GM10248 (cell line): Measurements from ENCODE around the gene UQCRHL.

Experiments
- CTCF ChIA-PET: fragments of 300-600 bp; sonication (Branson Sonifier 250); formaldehyde crosslinking; extraction: SDS; loops from one replicate; lab custom pipeline; 2021; ENCODE audit warnings: antibody characterized with exemption; lab: Yijun Ruan, JAX
- POLR2A ChIA-PET: fragments of 350-650 bp; sonication (Branson Sonifier 250); formaldehyde crosslinking; extraction: SDS; loops from one replicate; lab custom pipeline; 2020; ENCODE audit warnings: antibody characterized with exemption; lab: Yijun Ruan, JAX
- DNase-seq: peaks from one replicate; pipeline ENCODE4 v3.0.0; 2012; ENCODE audit errors: extremely low spot score
- TF ChIP-seq, protein P1 (sequence below): IDR thresholded peaks from 2 replicates; pipeline ENCODE4 v1.5.1; 2012; ENCODE audit warnings: mild to moderate bottlenecking, low read depth; ENCODE audit errors: extremely low read depth, missing control alignments, control extremely low read depth

The UQCRHL gene

DNA sequence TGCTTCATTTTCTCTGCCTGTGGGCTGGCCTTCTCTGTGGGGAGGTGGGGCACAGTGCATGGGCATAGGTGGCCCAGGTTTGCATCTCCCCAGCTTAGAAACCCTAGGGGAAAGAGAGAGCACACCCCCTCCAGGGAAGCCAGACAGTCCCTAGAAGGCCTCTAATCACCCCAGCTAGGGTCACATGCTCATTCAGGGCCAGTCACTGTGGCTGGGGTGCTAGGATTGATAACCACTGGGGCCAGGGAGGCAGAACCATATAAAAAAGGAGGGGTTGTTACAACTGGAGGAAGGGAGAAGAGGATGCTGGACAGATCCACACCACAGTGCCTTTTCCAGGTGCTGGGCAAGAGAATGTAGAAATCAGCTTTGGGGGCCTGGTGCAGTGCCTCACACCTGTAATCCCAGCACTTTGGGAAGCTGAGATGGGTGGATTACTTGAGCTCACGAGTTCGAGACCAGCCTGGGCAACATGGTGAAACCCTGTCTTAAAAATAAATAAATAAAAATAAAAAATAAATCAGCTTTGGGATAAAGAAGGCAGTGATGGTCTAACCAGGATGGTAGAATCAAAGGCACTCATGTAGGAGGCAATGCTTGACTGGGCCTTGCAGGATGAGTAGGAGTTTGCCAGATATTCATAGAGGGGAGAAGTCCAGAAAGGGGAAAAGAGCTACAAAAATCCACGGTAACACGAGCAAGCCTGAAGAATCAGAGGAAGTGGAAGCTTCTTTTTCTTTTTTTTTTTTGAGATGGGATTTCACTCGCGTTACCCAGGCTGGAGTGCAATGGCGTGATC lies 29.3 kb downstream of the UQCRHL start:
- ChIA-PET CTCF (interaction anchor here (0.6 to 1.1 kb wide), 3 partner anchors 9 to 14 kb away, joined by 3 to 4 read pairs (median 3); no protein-coding TSS in a partner anchor), POLR2A (no interaction called here)
- no peak for DNase-seq
- TF ChIP-seq, protein P1, sequence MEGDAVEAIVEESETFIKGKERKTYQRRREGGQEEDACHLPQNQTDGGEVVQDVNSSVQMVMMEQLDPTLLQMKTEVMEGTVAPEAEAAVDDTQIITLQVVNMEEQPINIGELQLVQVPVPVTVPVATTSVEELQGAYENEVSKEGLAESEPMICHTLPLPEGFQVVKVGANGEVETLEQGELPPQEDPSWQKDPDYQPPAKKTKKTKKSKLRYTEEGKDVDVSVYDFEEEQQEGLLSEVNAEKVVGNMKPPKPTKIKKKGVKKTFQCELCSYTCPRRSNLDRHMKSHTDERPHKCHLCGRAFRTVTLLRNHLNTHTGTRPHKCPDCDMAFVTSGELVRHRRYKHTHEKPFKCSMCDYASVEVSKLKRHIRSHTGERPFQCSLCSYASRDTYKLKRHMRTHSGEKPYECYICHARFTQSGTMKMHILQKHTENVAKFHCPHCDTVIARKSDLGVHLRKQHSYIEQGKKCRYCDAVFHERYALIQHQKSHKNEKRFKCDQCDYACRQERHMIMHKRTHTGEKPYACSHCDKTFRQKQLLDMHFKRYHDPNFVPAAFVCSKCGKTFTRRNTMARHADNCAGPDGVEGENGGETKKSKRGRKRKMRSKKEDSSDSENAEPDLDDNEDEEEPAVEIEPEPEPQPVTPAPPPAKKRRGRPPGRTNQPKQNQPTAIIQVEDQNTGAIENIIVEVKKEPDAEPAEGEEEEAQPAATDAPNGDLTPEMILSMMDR = no peak

GRCh38 chr1:15775706-15776105 lies 31.7 kb downstream of the UQCRHL start:
- POLR2A ChIA-PET = no interaction called here
- TF ChIP-seq, protein P1 = no peak
- CTCF ChIA-PET = interaction anchor here (0.8 to 2.4 kb wide), 4 partner anchors 8 to 20 kb away, joined by 3 to 12 read pairs (median 5); no protein-coding TSS in a partner anchor
- no peak for DNase-seq

DNA sequence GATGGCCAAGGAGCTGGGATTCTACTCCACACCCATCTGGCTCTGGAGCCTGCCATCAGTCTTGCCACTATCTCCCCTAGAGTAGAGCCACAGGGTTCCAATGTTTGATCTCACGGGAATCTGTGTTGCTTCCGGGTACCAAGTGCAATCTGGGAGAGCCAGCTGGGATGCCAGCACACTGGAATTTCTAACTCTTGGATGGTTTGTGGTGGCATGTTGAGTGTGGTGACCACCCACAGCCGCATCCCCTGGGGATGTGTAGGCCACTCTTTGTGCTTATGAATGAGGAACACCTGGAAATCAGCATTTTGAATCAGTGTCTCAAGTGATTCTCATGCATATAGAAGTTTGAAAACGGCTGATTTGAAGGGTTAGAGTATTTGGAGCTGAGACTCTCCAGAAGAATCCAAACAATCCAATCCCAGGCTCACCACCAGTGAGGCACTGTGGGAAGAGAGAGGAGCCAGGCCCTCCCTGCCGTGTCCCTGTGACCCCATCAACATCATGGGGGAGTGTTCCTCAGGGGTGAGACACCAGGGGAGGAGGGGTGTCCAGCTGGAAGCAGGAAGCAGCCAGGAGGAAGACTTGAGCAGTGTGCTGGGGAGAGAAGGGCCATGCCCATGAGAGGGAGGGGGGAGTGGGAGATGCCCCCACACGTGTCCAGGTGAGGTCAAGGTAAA lies 35.5 kb downstream of the UQCRHL start:
- DNase-seq = no peak
- TF ChIP-seq, protein P1 = no peak
- ChIA-PET POLR2A (no interaction called here), CTCF (interaction anchor here (0.9 to 1.5 kb wide), 5 partner anchors 15 to 32 kb away, joined by 3 to 5 read pairs (median 3); no protein-coding TSS in a partner anchor)

DNA sequence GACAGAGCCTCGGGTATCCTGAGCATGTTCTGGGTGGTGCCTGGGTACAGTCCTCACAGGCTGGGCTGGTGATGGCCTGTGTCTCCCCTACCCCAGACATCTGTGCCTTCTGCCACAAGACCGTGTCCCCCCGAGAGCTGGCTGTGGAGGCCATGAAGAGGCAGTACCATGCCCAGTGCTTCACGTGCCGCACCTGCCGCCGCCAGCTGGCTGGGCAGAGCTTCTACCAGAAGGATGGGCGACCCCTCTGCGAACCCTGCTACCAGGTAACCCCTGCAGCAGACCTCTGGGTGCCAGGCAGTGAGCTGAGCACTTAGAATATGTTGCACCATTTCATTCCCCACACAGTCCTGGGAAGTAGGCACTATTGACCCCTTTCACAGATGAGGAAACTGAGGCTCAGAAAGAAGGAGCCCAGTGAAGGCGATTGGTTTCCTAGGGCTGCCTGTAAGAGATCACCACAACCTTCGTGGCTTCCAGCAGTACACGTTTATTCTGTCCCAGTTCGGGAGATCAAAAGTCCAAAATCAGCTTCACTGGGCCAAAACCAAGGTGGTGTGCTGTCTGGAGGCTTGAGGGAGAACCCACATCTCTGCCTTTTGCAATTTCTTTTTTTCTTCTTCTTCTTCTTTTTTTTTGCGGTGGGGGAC lies 37.0 kb downstream of the UQCRHL start:
- DNase-seq = no peak
- ChIA-PET POLR2A (no interaction called here), CTCF (no interaction called here)
- TF ChIP-seq, protein P1 = no peak

DNA sequence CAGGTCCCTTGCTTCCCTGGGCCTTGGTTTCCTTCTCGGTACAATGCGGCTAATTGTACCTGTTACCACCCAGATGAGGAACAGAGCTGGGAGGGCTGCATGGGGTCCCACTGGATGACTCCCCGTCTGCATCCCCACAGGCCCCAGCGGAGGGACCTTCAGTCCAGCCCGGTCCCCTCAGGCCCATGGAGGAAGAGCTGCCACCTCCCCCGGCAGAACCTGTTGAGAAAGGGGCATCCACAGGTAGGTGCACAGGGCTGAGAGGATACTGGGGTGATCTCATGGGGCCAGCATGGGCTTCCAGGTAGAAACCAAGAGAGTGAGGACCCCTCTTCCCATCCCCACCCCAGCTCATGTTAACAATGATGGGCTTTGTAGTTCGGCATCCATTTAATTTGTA lies 39.1 kb downstream of the UQCRHL start:
- ChIA-PET CTCF (interaction anchor here (1.2 kb wide), 1 partner anchor 23 kb away, joined by 5 read pairs; no protein-coding TSS in a partner anchor), POLR2A (interaction anchor here (0.6 kb wide), 1 partner anchor 170 kb away, joined by 3 read pairs; no protein-coding TSS in a partner anchor)
- TF ChIP-seq, protein P1 = no peak
- no peak for DNase-seq

DNA sequence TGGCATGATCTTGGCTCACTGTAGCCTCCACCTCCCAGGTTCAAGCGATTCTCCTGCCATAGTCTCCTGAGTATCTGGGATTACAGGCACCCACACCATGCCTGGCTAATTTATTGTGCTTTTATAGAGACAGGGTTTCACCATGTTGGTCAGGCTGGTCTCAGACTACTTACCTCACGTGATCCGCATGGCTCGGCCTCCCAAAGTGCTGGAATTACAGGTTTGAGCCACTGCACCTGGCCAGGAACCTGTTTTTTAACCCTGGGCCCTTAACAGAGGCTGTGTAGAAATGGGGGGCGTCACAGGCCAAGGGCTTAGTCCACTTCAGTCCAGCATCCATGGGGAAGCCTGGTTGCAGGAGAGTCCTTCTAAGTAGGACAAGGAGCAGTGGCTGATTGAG lies 39.5 kb downstream of the UQCRHL start:
- TF ChIP-seq, protein P1 = no peak
- ChIA-PET POLR2A (interaction anchor here (0.6 kb wide), 1 partner anchor 170 kb away, joined by 3 read pairs; no protein-coding TSS in a partner anchor), CTCF (interaction anchor here (1.2 kb wide), 1 partner anchor 24 kb away, joined by 5 read pairs; no protein-coding TSS in a partner anchor)
- DNase-seq = no peak
